Thoracic aorta (tissue), 2 donors: ENCODE measurements around the gene XPOT. TPM values are rescaled to one million over a fixed set of nuclear protein-coding genes. Genes with fewer than 3 reads are reported as not detected.

Source experiments
- ATAC-seq: fragments of 150-250 bp; one replicate; pipeline ENCODE4 v1.8.0; 2017; ENCODE audit warnings: low read depth; ENCODE audit not compliant: insufficient number of reproducible peaks, low FRiP score
- DNase-seq: peaks from one replicate; pipeline ENCODE4 v3.0.0-alpha.2; 2020; ENCODE audit warnings: low spot score
- H3K27ac ChIP-seq, 2 donors: fragments of 200-600 bp; sonication (generic); 1 replicate in 1 of 2; 2 replicates in 1 of 2; pipeline ENCODE4 v1.5.1; 2016; ENCODE audit warnings: mild to moderate bottlenecking in 2 of 2, moderate library complexity in 2 of 2
- H3K27me3 ChIP-seq: fragments of 200-600 bp; sonication (generic); replicated peaks from 2 replicates; pipeline ENCODE4 v1.6.0; 2016; ENCODE audit warnings: mild to moderate bottlenecking; ENCODE audit not compliant: insufficient read depth
- H3K36me3 ChIP-seq: fragments of 200-600 bp; sonication (generic); one replicate; pipeline ENCODE4 v1.5.1; 2016
- H3K4me1 ChIP-seq, 2 donors: fragments of 200-600 bp; sonication (generic); 1 replicate in 1 of 2; 2 replicates in 1 of 2; pipeline versions ENCODE4 v1.5.1 to v1.6.0; 2016; ENCODE audit warnings: low read depth in 2 of 2, mild to moderate bottlenecking in 1 of 2; ENCODE audit not compliant: control insufficient read depth in 1 of 2
- H3K4me3 ChIP-seq: fragments of 200-600 bp; sonication (generic); 2 replicates; pipeline ENCODE4 v1.5.1; 2016; ENCODE audit warnings: mild to moderate bottlenecking
- H3K9me3 ChIP-seq: fragments of 200-600 bp; sonication (generic); 2 replicates; pipeline ENCODE4 v1.5.1; 2016
- CTCF ChIP-seq: fragments of 200-600 bp; sonication (generic); IDR thresholded peaks from one replicate; pipeline ENCODE4 v1.5.1; 2019; ENCODE audit warnings: antibody characterized with exemption
- total RNA-seq, 2 donors: library from RNA; depleted of rRNA; stranded (reverse); fragments of >200 nt; gene quantifications; one replicate each; pipeline versions ENCODE4 v1.1.0 to v1.2.3, GENCODE V29; 2016

Gene XPOT
- total RNA-seq, 2 donors from 2014 or later = 50.1 to 53.0 TPM

DNA sequence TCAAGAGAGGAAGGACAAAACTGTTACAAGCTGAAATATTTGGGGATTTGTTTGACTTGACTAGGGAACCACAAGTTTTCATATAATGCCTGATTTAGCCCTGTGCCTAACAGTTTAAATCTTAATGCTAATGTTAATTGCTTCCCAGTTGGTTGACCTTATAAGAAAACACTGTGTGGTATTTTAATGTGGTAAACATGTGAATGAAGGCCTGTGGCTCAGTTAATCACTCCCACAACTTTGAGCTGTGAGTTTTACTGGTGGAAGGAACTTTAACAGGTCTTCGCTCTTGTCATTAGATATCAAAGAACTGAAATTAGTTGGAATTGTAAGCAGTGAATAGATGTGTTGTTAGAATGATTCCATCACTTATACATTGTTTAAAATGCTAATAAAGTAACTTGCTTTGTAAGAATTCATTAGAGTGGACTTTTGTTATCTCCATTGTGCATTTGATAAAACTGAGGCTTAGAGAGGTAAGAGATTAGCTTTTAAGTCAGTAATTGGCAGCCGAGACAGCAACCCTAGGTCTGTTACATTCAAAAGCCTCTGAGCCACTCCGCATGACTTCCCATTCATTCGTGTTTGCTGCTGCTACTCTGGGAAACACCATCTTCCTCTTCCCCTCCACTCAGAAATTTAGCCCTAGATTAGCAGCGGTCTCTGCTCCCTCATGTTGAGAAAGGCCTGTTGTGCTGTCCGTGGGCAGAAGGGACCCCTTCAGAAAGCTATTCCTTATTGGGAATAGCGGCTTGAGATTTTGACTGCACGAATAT, 46.7 kb downstream of the XPOT start:
- ATAC-seq = no peak

DNA sequence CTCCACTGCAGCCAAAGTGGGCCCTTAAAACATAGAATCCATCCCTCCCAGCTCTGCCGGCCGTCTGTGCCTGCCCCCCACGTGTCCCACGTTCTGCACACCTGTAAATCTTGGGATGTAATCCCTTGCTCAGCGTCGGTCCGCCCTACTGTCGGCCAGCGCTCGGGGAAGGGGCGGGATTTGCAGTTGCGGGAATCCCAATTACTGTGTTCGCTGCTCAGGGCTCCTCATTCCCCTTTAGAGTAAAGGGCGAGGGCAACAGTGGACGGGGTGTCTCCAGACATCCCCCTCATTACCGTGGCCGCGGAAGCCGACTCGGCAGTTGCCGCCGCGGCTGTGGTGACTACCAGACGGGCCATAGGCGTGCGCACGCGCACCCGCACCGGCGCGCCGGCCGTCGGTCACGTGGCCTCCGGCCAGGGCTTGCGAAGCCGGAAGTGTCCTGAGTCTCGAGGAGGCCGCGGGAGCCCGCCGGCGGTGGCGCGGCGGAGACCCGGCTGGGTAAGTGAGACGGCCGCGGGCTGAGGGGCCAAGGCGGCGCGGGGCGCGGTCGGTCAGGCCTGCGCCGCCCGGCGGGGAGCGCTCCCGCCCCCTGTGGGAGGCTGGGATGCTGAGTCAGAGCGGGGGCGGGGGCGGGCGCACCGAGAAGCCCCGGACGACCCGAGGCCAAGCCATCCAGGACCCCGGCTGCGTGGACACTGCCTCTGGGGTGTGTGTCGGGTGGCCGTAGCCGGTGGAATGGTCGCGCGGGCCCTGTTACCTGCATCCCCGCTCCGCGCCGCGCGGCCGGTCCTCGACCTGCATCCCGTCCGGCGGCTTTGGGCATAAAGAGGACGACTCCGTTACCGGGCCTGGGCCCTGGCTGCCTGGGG, 47.7 kb downstream of the XPOT start, which contains the start of gene TBK1:
Gene TBK1, plus strand, starts transcription at position 434 of the 872 bp plus-strand sequence. CDS start 3,751 bp downstream, outside the sequence.
- Histone ChIP-seq H3K4me1 (peaks cover 7 to 13% of the 10 kb centered on the region in 2 donors), H3K36me3 (peaks cover 4% of the 10 kb centered on the region), H3K27me3 (no peaks in the 10 kb centered on the region), H3K4me3 (peak within 1 kb of the TSS; percentile 96), H3K27ac (peak within 1 kb of the TSS; percentile 96 to 97), H3K9me3 (no peaks in the 10 kb centered on the region)
- peak; percentile 45 for DNase-seq
- peak; percentile 94 for ATAC-seq
- no peak for TF ChIP-seq CTCF

More for the DNA sequence above, 46.7 kb downstream of the XPOT start:
- DNase-seq = no peak
- Histone ChIP-seq H3K27ac (peak overlapping the region; percentile 96 to 97), H3K9me3 (no peaks in the 10 kb centered on the region), H3K27me3 (no peaks in the 10 kb centered on the region), H3K4me3 (peak overlapping the region; percentile 96), H3K4me1 (peaks cover 7 to 13% of the 10 kb centered on the region in 2 donors), H3K36me3 (peaks cover 4% of the 10 kb centered on the region)
- no peak for TF ChIP-seq CTCF

DNA sequence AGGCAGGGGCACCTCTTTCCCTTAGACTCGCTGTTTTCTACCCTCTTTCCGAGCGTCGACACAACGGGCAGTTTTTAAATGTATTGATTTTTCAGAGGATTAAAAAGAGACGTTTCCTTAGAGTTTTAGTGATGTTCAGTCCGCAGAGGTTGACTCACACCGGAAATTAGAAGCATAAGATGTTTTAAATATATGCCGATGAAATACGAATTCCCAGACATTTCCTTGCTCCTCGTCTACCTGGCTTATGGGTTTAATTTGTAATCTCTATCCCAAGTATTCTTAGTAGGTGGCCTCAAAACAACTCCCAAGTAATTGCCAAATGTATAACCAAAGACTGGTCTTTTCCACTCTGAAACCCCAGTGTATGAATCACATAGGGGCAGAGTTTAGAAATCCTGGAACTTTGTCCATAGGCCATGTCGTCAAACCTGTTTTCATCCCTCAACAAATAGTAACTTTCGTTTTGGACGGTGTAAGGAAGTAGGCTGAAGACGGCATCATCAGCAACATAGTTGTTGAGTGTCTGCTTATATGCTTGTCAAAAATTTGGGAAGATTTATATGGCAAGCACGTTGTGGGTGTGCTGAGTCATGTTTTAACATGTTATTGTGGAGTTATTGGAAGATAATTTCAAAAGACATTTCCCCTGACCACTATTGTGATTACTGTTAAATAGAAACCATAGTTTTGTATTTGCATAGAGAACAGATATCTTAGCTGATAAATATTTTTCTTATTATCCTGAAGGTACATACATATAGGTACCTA, 48.6 kb downstream of the XPOT start:
- ATAC-seq = peak; percentile 60
- DNase-seq = no peak
- peak overlapping the region; percentile 96 to 97 for H3K27ac ChIP-seq
- peak overlapping the region; percentile 96 for H3K4me3 ChIP-seq
- H3K36me3 ChIP-seq = peaks cover 4% of the 10 kb centered on the region
- no peaks in the 10 kb centered on the region for H3K9me3 ChIP-seq
- H3K27me3 ChIP-seq = no peaks in the 10 kb centered on the region
- TF ChIP-seq CTCF = no peak
- H3K4me1 ChIP-seq = peaks cover 7 to 13% of the 10 kb centered on the region in 2 donors

GRCh38 chr12:64455506-64455905, 51.3 kb downstream of the XPOT start:
- no peak for ATAC-seq
- Histone ChIP-seq H3K9me3 (no peaks in the 10 kb centered on the region), H3K27ac (no peak overlapping the region), H3K36me3 (no peaks in the 10 kb centered on the region), H3K4me3 (no peak overlapping the region), H3K4me1 (peaks cover 7 to 28% of the 10 kb centered on the region in 2 donors), H3K27me3 (no peaks in the 10 kb centered on the region)
- TF ChIP-seq CTCF = no peak
- no peak for DNase-seq
